Mesodermal cell (in vitro differentiated cells): ENCODE measurements around the gene NFKB1.

Source experiments
- H3K27ac ChIP-seq: 2 replicates; pipeline ENCODE4 v1.7.0; 2013; ENCODE audit warnings: mild to moderate bottlenecking, low read depth, low read length, moderate library complexity; ENCODE audit not compliant: severe bottlenecking
- H3K36me3 ChIP-seq: 2 replicates; pipeline ENCODE4 v1.7.1; 2013; ENCODE audit warnings: mild to moderate bottlenecking, low read length, moderate library complexity; ENCODE audit not compliant: control insufficient read depth, insufficient read depth
- H3K4me1 ChIP-seq: one replicate; pipeline ENCODE4 v1.7.1; 2013; ENCODE audit warnings: mild to moderate bottlenecking, low read length; ENCODE audit not compliant: insufficient read depth, control insufficient read depth, poor library complexity, severe bottlenecking
- H3K4me3 ChIP-seq: 2 replicates; pipeline ENCODE4 v1.7.0; 2013; ENCODE audit warnings: low read length, control low read depth, mild to moderate bottlenecking; ENCODE audit not compliant: insufficient read depth, poor library complexity, severe bottlenecking; ENCODE audit errors: extremely low read depth
- H3K9me3 ChIP-seq: 2 replicates; pipeline ENCODE4 v1.7.1; 2013; ENCODE audit warnings: mild to moderate bottlenecking, low read length, moderate library complexity; ENCODE audit not compliant: control insufficient read depth
- WGBS, 2 experiments: methylation state at CpG; one replicate each; pipeline ENCODE4 v1.1.5; 2013; ENCODE audit warnings: missing lambda C conversion rate in 2 of 2; ENCODE audit not compliant: insufficient coverage in 2 of 2; 5-methylcytosine and 5-hydroxymethylcytosine counted together

The NFKB1 gene

GRCh38 chr4:102514298-102514964 lies 13.3 kb downstream of the NFKB1 start:
- no peaks in the 10 kb centered on the region for H3K4me1 ChIP-seq
- no peak overlapping the region for H3K27ac ChIP-seq
- no peaks in the 10 kb centered on the region for H3K36me3 ChIP-seq
- 94 to 100% methylated on average over 3 to 5 of the region's 6 CpGs for WGBS, 2 experiments
- H3K9me3 ChIP-seq = no peaks in the 10 kb centered on the region
- no peak overlapping the region for H3K4me3 ChIP-seq

DNA sequence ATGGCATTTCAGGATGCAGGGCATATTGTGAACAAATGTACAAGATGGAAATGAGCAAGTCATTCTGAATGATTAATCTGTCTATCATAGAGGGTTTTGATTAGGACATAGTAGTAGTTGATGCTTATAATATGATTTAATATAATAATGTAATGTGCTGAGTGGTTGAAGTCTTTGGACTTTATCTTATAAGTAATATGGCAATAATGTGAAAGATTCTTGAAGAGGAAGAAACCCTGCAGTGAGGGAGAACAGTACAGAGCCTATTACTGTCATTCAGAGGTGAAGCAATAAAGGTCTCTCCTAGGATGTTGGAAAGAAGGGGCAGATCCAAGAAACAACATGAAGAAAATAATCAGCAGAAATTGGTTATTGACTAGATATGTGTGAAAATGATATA lies 16.6 kb downstream of the NFKB1 start:
- Histone ChIP-seq H3K4me1 (no peaks in the 10 kb centered on the region), H3K9me3 (no peaks in the 10 kb centered on the region), H3K4me3 (no peak overlapping the region), H3K36me3 (no peaks in the 10 kb centered on the region), H3K27ac (no peak overlapping the region)

DNA sequence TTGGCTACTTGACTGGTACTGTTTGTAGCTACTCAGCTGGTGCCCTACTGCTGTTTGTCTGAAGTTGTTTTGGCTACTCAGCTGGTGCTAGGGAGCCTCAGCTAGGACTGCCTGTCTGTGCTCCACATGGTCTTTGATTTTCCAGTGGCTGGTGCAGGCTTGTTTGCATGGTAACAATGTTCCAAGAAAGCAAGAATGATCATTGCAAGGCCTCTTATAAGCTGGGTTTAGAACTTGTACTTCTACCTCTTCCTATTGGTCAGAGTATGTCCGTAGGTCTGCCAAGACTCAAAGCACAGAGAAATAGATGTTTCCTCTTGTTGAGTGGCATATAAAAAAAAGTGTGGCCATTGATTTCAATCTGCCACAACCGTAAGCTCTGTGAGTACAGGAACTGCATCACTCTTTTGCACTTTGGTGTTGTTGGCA lies 17.6 kb downstream of the NFKB1 start:
- Histone ChIP-seq H3K27ac (no peak overlapping the region), H3K9me3 (no peaks in the 10 kb centered on the region), H3K4me3 (no peak overlapping the region), H3K4me1 (no peaks in the 10 kb centered on the region), H3K36me3 (no peaks in the 10 kb centered on the region)
- 100% methylated on average over 1 to 2 of the region's 2 CpGs for WGBS, 2 experiments

DNA sequence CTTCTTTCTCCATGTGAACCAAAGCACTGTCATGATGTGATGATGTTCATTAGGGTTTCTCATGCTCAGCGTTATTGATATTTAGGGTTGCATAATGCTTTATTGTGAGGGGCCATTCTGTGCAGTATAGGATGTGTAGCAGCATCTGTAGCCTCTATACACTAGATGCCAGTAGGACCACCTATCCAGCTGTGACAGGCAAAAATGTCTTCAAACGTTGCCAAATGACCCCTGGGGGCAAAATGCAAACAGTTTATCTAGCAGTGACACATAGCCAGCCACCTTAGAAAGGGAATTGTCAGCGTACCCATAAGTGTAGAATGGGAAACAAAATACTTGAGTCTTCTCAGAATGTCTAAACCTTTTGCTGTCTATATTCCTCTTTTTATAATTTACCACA lies 18.8 kb downstream of the NFKB1 start:
- no peak overlapping the region for H3K27ac ChIP-seq
- no peak overlapping the region for H3K4me3 ChIP-seq
- H3K36me3 ChIP-seq = no peaks in the 10 kb centered on the region
- no peaks in the 10 kb centered on the region for H3K9me3 ChIP-seq
- no peaks in the 10 kb centered on the region for H3K4me1 ChIP-seq
- 14 to 18% methylated on average over 1 of the region's 3 CpGs for WGBS, 2 experiments

DNA sequence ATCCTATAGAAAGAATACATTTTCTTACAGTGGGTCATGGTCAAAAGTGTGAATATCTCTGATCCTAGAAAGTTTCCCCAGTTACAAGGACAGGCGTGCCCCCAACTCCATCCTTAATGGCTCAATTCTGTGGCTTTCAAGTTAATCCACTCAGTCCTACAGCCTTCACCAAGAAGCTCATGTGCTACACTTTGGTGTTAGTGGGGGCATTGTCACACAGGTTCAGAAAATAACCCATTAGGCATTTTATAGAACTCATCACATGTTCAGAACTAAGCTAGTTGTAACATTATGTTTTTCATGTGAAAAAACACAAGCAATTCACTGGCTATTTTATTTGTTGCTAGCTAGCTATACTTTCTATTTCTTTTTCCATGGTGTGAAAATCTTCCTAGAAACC lies 20.4 kb downstream of the NFKB1 start:
- H3K9me3 ChIP-seq = no peaks in the 10 kb centered on the region
- H3K4me1 ChIP-seq = no peaks in the 10 kb centered on the region
- no CpG with 5 or more reads among the region's 1 CpG for WGBS, 2 experiments
- H3K4me3 ChIP-seq = no peak overlapping the region
- no peak overlapping the region for H3K27ac ChIP-seq
- no peaks in the 10 kb centered on the region for H3K36me3 ChIP-seq

- Histone ChIP-seq H3K27ac (no peak overlapping the region), H3K4me1 (no peaks in the 10 kb centered on the region), H3K9me3 (no peaks in the 10 kb centered on the region), H3K4me3 (no peak overlapping the region), H3K36me3 (no peaks in the 10 kb centered on the region)
- no CpG with 5 or more reads among the region's 3 CpGs for WGBS, 2 experiments
Observed at GRCh38 chr4:102522031-102522440, 20.9 kb downstream of the NFKB1 start.

- H3K4me3 ChIP-seq = no peak overlapping the region
- no peaks in the 10 kb centered on the region for H3K9me3 ChIP-seq
- H3K36me3 ChIP-seq = no peaks in the 10 kb centered on the region
- WGBS, 2 experiments = 90% methylated on average over 7 of the region's 7 CpGs
- H3K27ac ChIP-seq = no peak overlapping the region
- H3K4me1 ChIP-seq = no peaks in the 10 kb centered on the region
Observed at GRCh38 chr4:102524691-102525090, 23.5 kb downstream of the NFKB1 start.

- Histone ChIP-seq H3K27ac (no peak overlapping the region), H3K4me3 (no peak overlapping the region), H3K4me1 (no peaks in the 10 kb centered on the region), H3K36me3 (no peaks in the 10 kb centered on the region), H3K9me3 (no peaks in the 10 kb centered on the region)
- 100% methylated on average over 4 of the region's 5 CpGs; no CpG with 5 or more reads in 1 of the 2 experiments for WGBS, 2 experiments
Observed at GRCh38 chr4:102525097-102525496, 23.9 kb downstream of the NFKB1 start.

GRCh38 chr4:102525504-102525903 lies 24.3 kb downstream of the NFKB1 start:
- no CpG with 5 or more reads among the region's 1 CpG for WGBS, 2 experiments

GRCh38 chr4:102526532-102526931 lies 25.4 kb downstream of the NFKB1 start:
- Histone ChIP-seq H3K4me1 (no peaks in the 10 kb centered on the region), H3K9me3 (no peaks in the 10 kb centered on the region), H3K27ac (no peak overlapping the region), H3K4me3 (no peak overlapping the region), H3K36me3 (no peaks in the 10 kb centered on the region)
- WGBS, 2 experiments = no CpG with 5 or more reads among the region's 4 CpGs

More at GRCh38 chr4:102525504-102525903, 24.3 kb downstream of the NFKB1 start:
- Histone ChIP-seq H3K9me3 (no peaks in the 10 kb centered on the region), H3K4me1 (no peaks in the 10 kb centered on the region), H3K36me3 (no peaks in the 10 kb centered on the region), H3K4me3 (no peak overlapping the region), H3K27ac (no peak overlapping the region)

DNA sequence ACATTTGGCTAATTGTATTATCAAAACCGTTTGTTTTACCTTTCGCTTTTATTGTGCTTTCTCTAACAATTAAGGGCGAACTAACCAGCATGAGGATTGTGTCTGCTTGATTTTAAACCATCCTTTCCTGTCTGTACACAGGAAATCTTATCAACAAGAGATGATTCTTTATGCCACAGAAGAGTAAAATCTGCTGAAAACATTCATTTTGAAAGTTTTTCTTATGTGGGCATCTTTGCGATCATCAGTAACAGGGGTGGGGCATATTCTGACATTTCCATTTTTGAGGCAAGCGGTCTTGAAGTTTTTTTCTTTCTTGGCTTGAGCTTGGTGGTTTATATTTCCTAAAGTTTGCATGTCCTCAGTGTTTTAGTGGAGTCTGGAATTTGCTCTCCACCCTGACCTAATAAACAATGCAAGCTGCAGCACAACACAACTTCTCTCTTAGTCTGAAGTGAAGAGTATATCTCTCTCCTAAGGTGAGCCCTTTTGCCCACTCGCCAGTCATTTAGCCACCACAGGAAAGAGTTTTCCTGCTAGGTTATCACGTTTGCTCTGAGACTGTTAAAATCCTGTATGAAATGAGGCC lies 26.6 kb downstream of the NFKB1 start:
- Histone ChIP-seq H3K36me3 (no peaks in the 10 kb centered on the region), H3K4me1 (no peaks in the 10 kb centered on the region), H3K4me3 (no peak overlapping the region), H3K9me3 (no peaks in the 10 kb centered on the region), H3K27ac (no peak overlapping the region)
- 89% methylated on average over 5 to 7 of the region's 7 CpGs for WGBS, 2 experiments
